SHP77 (cell line): Measurements from ENCODE around the gene TMEM167B.

Experiments used
- DNase-seq, 2 experiments: peaks; one replicate each; lab custom pipeline; 2025; lab: John Stamatoyannopoulos, UW

The TMEM167B gene

DNA sequence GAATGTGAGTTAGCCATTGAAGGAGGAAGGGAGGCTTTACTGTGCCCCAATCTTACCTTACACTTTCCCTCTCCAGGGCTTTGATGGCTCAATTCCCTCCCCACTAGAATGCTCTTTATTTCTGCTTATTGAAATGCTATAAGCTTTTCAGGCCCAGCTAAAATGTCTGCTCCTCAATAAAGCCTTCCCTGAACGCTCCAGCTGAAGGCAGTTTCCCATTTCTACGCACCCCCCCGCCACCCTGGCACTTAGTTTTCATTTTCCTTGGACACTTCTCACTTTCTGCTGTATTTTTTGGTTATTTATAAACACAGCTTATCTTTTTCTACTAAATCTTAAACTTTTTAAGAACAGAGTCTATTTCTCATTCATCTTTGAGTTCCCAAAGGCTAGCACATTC is 7.1 kb upstream of the TMEM167B start:
- DNase-seq: no peak

DNA sequence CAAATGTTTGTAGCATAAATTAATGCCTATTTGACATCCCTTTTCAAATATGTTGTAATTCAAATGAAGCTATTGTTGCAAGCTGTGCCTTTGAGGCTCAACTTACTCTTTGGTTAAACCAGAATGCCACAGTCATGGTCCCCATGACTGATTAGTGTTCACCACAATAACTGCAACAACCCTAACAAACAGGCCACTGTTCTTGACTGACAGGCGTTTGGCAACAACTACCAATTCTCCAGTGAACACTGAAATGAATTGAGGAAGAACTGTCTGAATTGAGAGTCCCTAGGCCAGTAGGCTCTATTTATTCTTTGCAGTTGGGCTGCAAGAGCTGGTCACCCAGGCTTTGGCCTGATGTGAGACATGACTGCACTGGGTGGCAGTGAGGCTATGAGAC is 6.6 kb upstream of the TMEM167B start:
- no peak for DNase-seq

- DNase-seq: no peak
Observed at GRCh38 chr1:109084563-109085517, 5.7 kb upstream of the TMEM167B start.

DNA sequence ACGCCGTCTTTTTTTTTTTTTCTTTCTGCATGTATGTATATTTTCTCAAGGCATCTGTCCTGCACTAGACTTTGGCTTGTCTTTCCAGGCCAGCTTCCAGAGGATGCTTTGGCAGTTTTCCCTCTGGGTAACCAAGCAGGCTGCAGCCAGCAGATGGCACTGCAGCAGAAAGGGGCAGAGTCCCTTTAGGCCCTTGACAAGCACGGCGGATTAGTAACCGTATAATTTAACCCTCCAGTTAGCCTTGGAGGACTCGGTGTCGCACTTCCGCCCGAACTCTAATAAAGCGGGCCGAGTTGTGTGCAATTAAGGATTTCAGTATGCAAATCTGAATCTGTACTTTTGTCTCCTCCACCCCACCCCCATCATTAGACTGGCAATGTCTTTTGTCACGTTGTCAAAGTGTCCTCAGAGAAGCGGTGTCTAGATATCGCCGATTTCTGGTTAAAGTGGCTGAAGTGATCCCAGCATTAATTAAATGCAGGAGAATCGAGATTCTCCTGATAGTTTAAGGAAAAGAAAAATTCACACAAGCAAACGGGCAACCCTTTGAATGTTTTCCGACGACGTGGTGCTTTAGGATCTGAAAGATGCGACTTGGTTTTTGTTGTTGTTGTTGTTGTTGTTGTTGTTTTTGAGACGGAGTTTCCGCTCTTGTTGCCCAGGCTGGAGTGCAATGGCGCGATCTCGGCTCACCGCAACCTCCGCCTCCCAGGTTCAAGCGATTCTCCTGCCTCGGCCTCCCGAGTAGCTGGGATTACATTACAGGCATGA is 1.1 kb upstream of the TMEM167B start:
- peak; percentile 86 to 87 for DNase-seq

DNA sequence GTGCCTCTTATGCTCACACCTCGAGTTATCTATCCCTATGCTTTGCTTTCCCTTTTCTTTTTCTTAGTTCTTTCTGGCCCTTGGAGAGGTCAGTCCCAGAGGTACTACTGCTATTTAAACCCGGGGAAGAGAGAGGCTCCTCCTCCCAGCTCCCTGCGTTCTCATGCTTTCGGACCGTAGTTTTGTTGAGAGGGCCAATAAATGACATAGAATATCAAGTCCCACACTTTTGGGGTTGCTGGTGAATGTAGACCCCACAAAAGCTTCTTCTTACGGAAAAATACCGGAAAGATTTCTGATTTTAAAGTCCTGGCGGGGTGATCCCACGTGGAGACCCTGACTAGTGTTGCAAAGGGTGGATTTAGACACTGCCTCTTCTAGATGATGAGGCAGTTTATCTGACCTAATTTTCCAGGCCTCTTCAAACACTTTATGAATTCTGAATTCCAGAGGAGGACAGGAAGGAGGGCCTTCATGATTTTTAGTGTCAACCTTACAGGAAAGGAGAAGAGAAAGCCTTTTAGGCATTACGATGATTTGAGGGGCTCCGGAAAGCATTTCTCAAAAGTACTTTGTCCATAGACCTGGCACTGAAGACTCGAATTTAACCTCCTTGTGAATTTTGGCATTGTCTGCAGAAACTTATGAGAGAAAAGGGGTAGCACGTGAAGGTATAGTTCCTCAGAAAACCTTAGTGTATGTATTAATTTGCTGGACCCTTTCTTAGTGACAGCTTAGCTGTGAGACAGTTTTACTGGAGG is 694 bp downstream of the TMEM167B start:
- peak; percentile 28 to 33 for DNase-seq

DNA sequence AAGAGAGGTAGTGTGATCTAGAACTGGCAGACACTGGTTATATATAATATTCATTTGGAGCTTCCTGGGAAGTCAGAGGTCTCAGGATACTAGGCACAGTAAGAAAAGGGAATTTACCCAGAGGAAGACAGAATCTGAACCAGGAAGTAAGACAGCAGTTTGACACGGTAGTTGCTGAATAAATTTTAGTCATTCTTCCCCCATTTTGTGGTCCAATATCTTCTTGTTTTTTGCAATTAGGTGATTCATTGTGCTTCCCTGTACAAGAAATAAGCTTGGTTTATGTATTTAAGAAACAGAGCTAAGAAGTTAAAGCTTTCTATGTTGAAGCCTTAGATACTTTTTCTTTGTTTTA is 1.3 kb downstream of the TMEM167B start:
- no peak for DNase-seq

DNA sequence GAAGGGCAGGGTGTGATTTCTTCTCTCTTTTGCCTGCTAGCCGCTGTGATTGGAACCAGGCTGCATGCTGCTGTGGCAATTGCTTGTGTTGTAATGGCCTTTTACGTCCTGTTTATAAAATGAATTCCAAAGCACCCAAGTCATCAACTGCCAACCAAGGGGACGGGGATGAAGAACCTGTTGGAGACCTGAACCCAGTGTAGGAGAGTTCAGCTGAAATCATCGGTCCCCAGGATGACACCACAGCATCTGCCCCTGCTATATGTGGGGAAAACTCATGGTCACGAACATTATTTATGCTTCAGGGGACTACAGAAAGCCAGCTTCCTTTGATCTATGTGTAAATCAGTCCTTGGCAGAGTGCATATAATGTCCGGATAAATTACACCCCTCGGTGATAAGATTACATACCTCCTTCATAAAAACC is 3.8 kb downstream of the TMEM167B start:
- DNase-seq: no peak

- no peak for DNase-seq
Observed at GRCh38 chr1:109094871-109095270, 4.3 kb downstream of the TMEM167B start.

GRCh38 chr1:109095631-109096030 is 5.1 kb downstream of the TMEM167B start:
- DNase-seq: no peak

- no peak for DNase-seq
Observed at GRCh38 chr1:109096120-109096519, 5.6 kb downstream of the TMEM167B start.

- peak; percentile 95 to 97 for DNase-seq
Observed at GRCh38 chr1:109099938-109100773, 9.6 kb downstream of the TMEM167B start.

DNA sequence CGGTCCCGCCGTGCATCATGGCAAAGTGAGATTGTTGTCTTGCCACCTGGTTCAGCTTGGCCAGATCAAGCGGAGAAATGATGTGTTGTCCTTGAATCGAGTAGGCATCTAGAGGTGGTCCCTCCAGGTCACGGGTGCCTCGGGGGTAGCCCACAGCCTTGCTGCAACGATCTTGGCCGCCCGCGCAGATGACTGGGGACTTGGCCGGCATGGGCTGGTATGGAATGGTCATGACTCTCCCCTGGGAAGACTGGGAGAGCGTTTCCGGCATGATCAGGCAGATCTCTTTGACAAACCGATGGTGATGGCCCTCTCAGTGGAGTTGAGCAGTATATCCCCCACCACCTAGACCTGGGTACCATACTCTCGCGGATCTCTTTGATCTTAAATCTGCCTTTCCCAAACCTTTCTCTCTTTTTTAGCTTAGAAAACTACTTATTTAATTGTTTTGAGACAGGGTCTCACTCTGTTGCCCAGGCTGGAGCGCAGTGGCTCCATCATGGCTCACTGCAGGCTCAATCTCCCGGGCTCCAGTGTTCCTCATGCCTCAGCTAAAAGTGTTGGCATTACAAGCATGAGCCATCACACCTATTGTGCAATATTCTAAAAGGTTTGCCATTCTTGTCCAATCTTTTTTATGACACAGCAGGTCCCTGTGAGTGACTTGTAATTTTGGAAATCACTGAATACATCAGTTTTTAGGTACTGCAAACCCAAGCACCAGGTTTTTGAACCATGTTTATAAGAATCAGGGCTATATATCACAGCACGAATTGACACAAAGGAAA is 14.0 kb downstream of the TMEM167B start:
- DNase-seq: no peak

- DNase-seq: no peak
Observed at GRCh38 chr1:109105881-109106280, 15.3 kb downstream of the TMEM167B start.

GRCh38 chr1:109107785-109108184 is 17.2 kb downstream of the TMEM167B start:
- no peak for DNase-seq

DNA sequence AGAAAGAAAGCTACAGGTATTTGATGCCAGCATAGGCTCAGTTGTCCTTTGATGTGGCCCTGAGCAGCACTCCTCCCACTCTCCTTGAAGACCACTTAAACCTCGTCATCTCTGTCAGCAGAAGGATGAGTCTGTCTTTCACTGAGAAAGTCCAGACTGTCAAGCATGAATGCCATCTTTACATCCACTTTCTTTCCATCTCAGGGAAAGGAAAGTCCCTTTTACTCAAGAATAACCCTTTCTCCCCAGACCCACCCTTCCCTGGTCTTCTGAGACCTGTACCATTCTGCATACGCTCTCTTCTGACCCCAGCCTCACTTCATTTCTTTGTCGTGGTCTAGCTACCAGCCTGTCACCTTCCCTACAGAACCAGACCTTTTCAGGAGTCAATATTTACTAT is 19.3 kb downstream of the TMEM167B start:
- no peak for DNase-seq

GRCh38 chr1:109111386-109112055 is 21.0 kb downstream of the TMEM167B start:
- DNase-seq: no peak

- peak in 1 of 2 experiments; percentile 62 for DNase-seq
Observed at GRCh38 chr1:109112056-109112651, 21.6 kb downstream of the TMEM167B start.

GRCh38 chr1:109112652-109113285 is 22.2 kb downstream of the TMEM167B start:
- DNase-seq: peak; percentile 78 to 88
